A549 (cell line): ENCODE measurements around the gene RHEBL1. TPM values are rescaled to one million over a fixed set of nuclear protein-coding genes. Genes with fewer than 3 reads are reported as not detected.
A peak's percentile ranks its signal among the peaks of the same experiment; 100 is the strongest.

Experiments used
- ATAC-seq, 2 experiments: fragments of 200-7000 bp in 1 of 2; fragments of >200 bp in 1 of 2; cut with Nextera tagmentation in 1 of 2; cut with Tn5 transposase in 1 of 2; 3 replicates each; pipeline versions ENCODE4 v1.8.0 to v1.9.1; 2018 to 2020; ENCODE audit warnings: mild to moderate bottlenecking in 1 of 2, moderate library complexity in 1 of 2
- CTCF ChIA-PET: fragments of 300-600 bp; sonication (Branson Sonifier 250); formaldehyde crosslinking; extraction: SDS; loops from one replicate; lab custom pipeline; 2021; ENCODE audit warnings: antibody characterized with exemption, inconsistent platforms; lab: Yijun Ruan, JAX
- POLR2A ChIA-PET: fragments of 350-600 bp; formaldehyde crosslinking; extraction: SDS; loops from one replicate; lab custom pipeline; 2021; ENCODE audit warnings: antibody characterized with exemption, inconsistent platforms; lab: Yijun Ruan, JAX
- DNase-seq, 2 experiments: peaks; one replicate each; pipeline versions ENCODE4 v3.0.0 to v3.0.0-alpha.2; 2011 to 2016; ENCODE audit warnings: low read depth in 1 of 2, low spot score in 1 of 2
- FAIRE-seq: peaks from 2 replicates; lab custom pipeline; 2011; peaks lifted over from hg19 to GRCh38; lab: Jason Lieb, UNC
- H3K27ac ChIP-seq, 2 experiments: fragments of >200 bp; sonication (Bioruptor Twin); formaldehyde crosslinking; 3 replicates each; pipeline ENCODE4 v1.5.1; 2016 to 2017
- H3K4me1 ChIP-seq: fragments of >200 bp; sonication (Bioruptor Twin); formaldehyde crosslinking; 3 replicates; pipeline ENCODE4 v1.6.1; 2016
- H3K4me2 ChIP-seq: fragments of >200 bp; sonication (Bioruptor Twin); formaldehyde crosslinking; 3 replicates; pipeline ENCODE4 v1.6.1; 2016
- H3K4me3 ChIP-seq: fragments of >200 bp; sonication (Bioruptor Twin); formaldehyde crosslinking; 3 replicates; pipeline ENCODE4 v1.5.1; 2016
- H3K9me3 ChIP-seq: fragments of >200 bp; sonication (Bioruptor Twin); formaldehyde crosslinking; 3 replicates; pipeline ENCODE4 v1.6.1; 2016
- CEBPB ChIP-seq, 2 experiments: fragments of >200 bp in 1 of 2; sonication (Bioruptor Twin) in 1 of 2; formaldehyde crosslinking in 1 of 2; IDR thresholded peaks; 2 replicates each; pipeline ENCODE4 v1.6.1; 2012 to 2016
- ESRRA ChIP-seq: fragments of 150-350 bp; IDR thresholded peaks from 2 replicates; pipeline ENCODE4 v1.6.1; 2014; ENCODE audit warnings: mild to moderate bottlenecking, low read length, borderline replicate concordance
- FOSL2 ChIP-seq, 2 experiments: fragments of 450-650 bp in 1 of 2; fragments of >200 bp in 1 of 2; sonication (Bioruptor Twin) in 1 of 2; formaldehyde crosslinking; IDR thresholded peaks; 2 replicates each; pipeline versions ENCODE4 v1.5.0 to v1.6.1; 2016 to 2020; ENCODE audit warnings: mild to moderate bottlenecking in 1 of 2, moderate library complexity in 1 of 2
- FOXS1 ChIP-seq: fragments of 250-450 bp; sonication (Bioruptor Pico); IDR thresholded peaks from 2 replicates; pipeline ENCODE4 v1.5.0; 2020; ENCODE audit warnings: mild to moderate bottlenecking, moderate library complexity
- GATA3 ChIP-seq: IDR thresholded peaks from 2 replicates; pipeline ENCODE4 v1.6.1; 2012; ENCODE audit warnings: borderline replicate concordance
- HES2 ChIP-seq: fragments of >200 bp; sonication (Bioruptor Twin); formaldehyde crosslinking; IDR thresholded peaks from 2 replicates; pipeline ENCODE4 v1.6.1; 2016
- HEYL ChIP-seq: fragments of 250-450 bp; sonication (Bioruptor Pico); IDR thresholded peaks from 2 replicates; pipeline ENCODE4 v1.8.0; 2021; ENCODE audit warnings: mild to moderate bottlenecking, moderate library complexity
- HOXB13 ChIP-seq: fragments of 250-450 bp; sonication (Bioruptor Pico); IDR thresholded peaks from 2 replicates; pipeline ENCODE4 v1.5.0; 2020; ENCODE audit warnings: low read depth, mild to moderate bottlenecking, moderate library complexity
- HOXB5 ChIP-seq: fragments of 250-450 bp; sonication (Bioruptor Pico); IDR thresholded peaks from 2 replicates; pipeline ENCODE4 v1.5.0; 2020; ENCODE audit warnings: mild to moderate bottlenecking, moderate library complexity
- JUN ChIP-seq, 2 experiments: fragments of >200 bp; sonication (Bioruptor Twin); formaldehyde crosslinking; IDR thresholded peaks; 2 replicates in 1 of 2; 3 replicates in 1 of 2; pipeline ENCODE4 v1.6.1; 2016 to 2017
- JUNB ChIP-seq: fragments of >200 bp; sonication (Bioruptor Twin); formaldehyde crosslinking; IDR thresholded peaks from 2 replicates; pipeline ENCODE4 v1.6.1; 2016
- KDM1A ChIP-seq: fragments of 200-600 bp; sonication (generic); IDR thresholded peaks from 2 replicates; pipeline ENCODE4 v1.6.1; 2016; ENCODE audit warnings: low read depth, mild to moderate bottlenecking
- KDM5A ChIP-seq: fragments of 200-600 bp; sonication (generic); IDR thresholded peaks from 2 replicates; pipeline ENCODE4 v1.6.1; 2016; ENCODE audit warnings: antibody characterized with exemption, mild to moderate bottlenecking
- MYC ChIP-seq: IDR thresholded peaks from 2 replicates; pipeline ENCODE4 v1.6.1; 2012; ENCODE audit warnings: mild to moderate bottlenecking, inconsistent platforms, low read length, improper control_type of control experiment, borderline replicate concordance
- NFE2L2 ChIP-seq: fragments of 150-350 bp; conservative IDR thresholded peaks from 2 replicates; pipeline ENCODE4 v1.6.1; 2014; ENCODE audit warnings: low read length
- PBX3 ChIP-seq: IDR thresholded peaks from 2 replicates; pipeline ENCODE4 v1.6.1; 2012
- POLR2A ChIP-seq: IDR thresholded peaks from 2 replicates; pipeline ENCODE4 v1.6.1; 2012; ENCODE audit warnings: mild to moderate bottlenecking, low read length
- RAD21 ChIP-seq, 2 experiments: fragments of >200 bp in 1 of 2; sonication (Bioruptor Twin) in 1 of 2; formaldehyde crosslinking in 1 of 2; IDR thresholded peaks in 1 of 2; conservative IDR thresholded peaks in 1 of 2; 2 replicates in 1 of 2; 3 replicates in 1 of 2; pipeline ENCODE4 v1.6.1; 2012 to 2018; ENCODE audit warnings: inconsistent platforms in 1 of 2
- TFCP2L1 ChIP-seq: fragments of 250-450 bp; sonication (Bioruptor Pico); IDR thresholded peaks from 2 replicates; pipeline ENCODE4 v1.5.0; 2021; ENCODE audit warnings: mild to moderate bottlenecking
- ZSCAN20 ChIP-seq: fragments of 250-450 bp; sonication (Bioruptor Pico); IDR thresholded peaks from 2 replicates; pipeline ENCODE4 v1.8.0; 2022; ENCODE audit warnings: mild to moderate bottlenecking, moderate library complexity
- WGBS: methylation state at CpG from one replicate; pipeline ENCODE4 v1.1.6; 2017; ENCODE audit errors: missing lambda C conversion rate; 5-methylcytosine and 5-hydroxymethylcytosine counted together
- polyA plus RNA-seq, 4 experiments: library from polyadenylated mRNA; depleted of rRNA in 3 of 4; stranded (reverse); fragments of >200 nt; fragmentation: RNase III in 1 of 4; extraction: RNeasy Plus Mini Kit Qiagen cat#74134 plus additional on column Dnase treatment in 1 of 4; gene quantifications; 2 replicates in 3 of 4; 3 replicates in 1 of 4; pipeline ENCODE4 v1.2.3, GENCODE V29; 2011 to 2017
- TF ChIP-seq, protein P1 (sequence below): fragments of 150-350 bp; IDR thresholded peaks from 2 replicates; pipeline ENCODE4 v1.6.1; 2014; ENCODE audit warnings: low read depth, mild to moderate bottlenecking, low read length
- TF ChIP-seq, protein P2 (sequence below): fragments of 250-450 bp; sonication (Bioruptor Pico); IDR thresholded peaks from 2 replicates; pipeline ENCODE4 v1.5.0; 2020; ENCODE audit warnings: low read depth, mild to moderate bottlenecking, moderate library complexity

RHEBL1 gene
- polyA plus RNA-seq, 2 of the 4 experiments (the other 2 are of a cell fraction): 2.1 to 4.0 TPM

GRCh38 chr12:49050507-49051372 is 19.0 kb downstream of the RHEBL1 start (continued):
- TF ChIP-seq, protein P1, sequence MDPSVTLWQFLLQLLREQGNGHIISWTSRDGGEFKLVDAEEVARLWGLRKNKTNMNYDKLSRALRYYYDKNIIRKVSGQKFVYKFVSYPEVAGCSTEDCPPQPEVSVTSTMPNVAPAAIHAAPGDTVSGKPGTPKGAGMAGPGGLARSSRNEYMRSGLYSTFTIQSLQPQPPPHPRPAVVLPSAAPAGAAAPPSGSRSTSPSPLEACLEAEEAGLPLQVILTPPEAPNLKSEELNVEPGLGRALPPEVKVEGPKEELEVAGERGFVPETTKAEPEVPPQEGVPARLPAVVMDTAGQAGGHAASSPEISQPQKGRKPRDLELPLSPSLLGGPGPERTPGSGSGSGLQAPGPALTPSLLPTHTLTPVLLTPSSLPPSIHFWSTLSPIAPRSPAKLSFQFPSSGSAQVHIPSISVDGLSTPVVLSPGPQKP: no peak
- no peak for TF ChIP-seq ESRRA
- no peak for TF ChIP-seq CEBPB (IDR thresholded peaks at IDR 0.05)
- no peak for TF ChIP-seq KDM1A
- no peak for TF ChIP-seq ZSCAN20 (CRISPR knock-in tag)
- no peak for TF ChIP-seq PBX3

- POLR2A ChIA-PET: interaction anchor here (1.9 kb wide), 1 partner anchor 10 kb away, joined by 7 read pairs; no protein-coding TSS in a partner anchor
- Histone ChIP-seq H3K4me2 (peak overlapping the region; percentile 9; the same call in 1 of the 3 replicates), H3K4me3 (no peak overlapping the region), H3K4me1 (peaks cover 15% of the 10 kb centered on the region), H3K27ac (peak overlapping the region in 1 of 2 experiments; percentile 64; a peak in 2 of 6 replicates), H3K9me3 (no peaks in the 10 kb centered on the region)
- CTCF ChIA-PET: interaction anchor here (0.8 to 2.4 kb wide), 7 partner anchors 9 to 81 kb away, joined by 3 to 15 read pairs (median 3); no protein-coding TSS in a partner anchor
- DNase-seq (peak in 1 of 2 experiments; percentile 60), FAIRE-seq (no peak), ATAC-seq (peak; percentile 48 to 77; a peak in 3 of 6 replicates)
- 67% methylated on average over 19 of the region's 20 CpGs for WGBS
- TF ChIP-seq FOSL2 (IDR thresholded peaks at IDR 0.05) (no peak), FOSL2 (CRISPR knock-in tag; IDR thresholded peaks at IDR 0.05) (peak; percentile 87), HOXB13 (CRISPR knock-in tag) (no peak), ZSCAN20 (CRISPR knock-in tag) (no peak)
- TF ChIP-seq, all 56 proteins: peak for 1
Measured at GRCh38 chr12:49049566-49050224, 20.1 kb downstream of the RHEBL1 start.

DNA sequence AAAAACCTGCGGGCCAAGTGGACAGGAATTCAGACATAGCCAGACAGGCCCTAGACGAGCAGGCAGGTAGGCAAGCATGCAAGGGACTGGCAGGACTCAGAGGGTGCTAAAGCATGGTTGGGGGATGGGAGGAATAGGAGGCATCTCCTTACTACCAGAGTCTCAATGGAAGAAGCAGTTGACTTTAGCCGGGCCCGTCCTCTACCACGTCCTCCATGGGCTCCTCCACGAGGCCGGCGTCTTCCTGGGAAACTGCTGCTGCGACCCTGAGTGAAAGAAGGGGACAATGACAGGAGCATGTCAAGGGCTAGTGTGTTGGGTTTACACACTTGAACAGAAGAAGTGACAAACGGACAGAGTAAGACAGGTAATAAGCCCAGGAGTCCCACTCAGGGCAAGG is 20.8 kb downstream of the RHEBL1 start:
- ChIA-PET CTCF (interaction anchor here (1.3 to 2.4 kb wide), 3 partner anchors 15 to 53 kb away, joined by 3 to 15 read pairs (median 4); no protein-coding TSS in a partner anchor), POLR2A (interaction anchor here (0.6 to 1.9 kb wide), 2 partner anchors 11 to 574 kb away, joined by 3 to 7 read pairs; partner anchors contain the start of gene PRPF40B)
- peaks cover 15% of the 10 kb centered on the region for H3K4me1 ChIP-seq
- no peaks in the 10 kb centered on the region for H3K9me3 ChIP-seq
- no peak overlapping the region for H3K27ac ChIP-seq
- no peak overlapping the region for H3K4me2 ChIP-seq
- no peak for FAIRE-seq
- TF ChIP-seq CEBPB (IDR thresholded peaks at IDR 0.05) (no peak), TFCP2L1 (CRISPR knock-in tag) (no peak)
- WGBS: 92% methylated on average over 10 of the region's 10 CpGs
- no peak for ATAC-seq
- no peak for DNase-seq
- H3K4me3 ChIP-seq: no peak overlapping the region

- DNase-seq (no peak), ATAC-seq (no peak), FAIRE-seq (no peak)
- no peak overlapping the region for H3K27ac ChIP-seq
- no peaks in the 10 kb centered on the region for H3K9me3 ChIP-seq
- H3K4me3 ChIP-seq: no peak overlapping the region
- H3K4me2 ChIP-seq: no peak overlapping the region
- ChIA-PET CTCF (interaction anchor here (0.7 to 2.3 kb wide), 11 partner anchors 16 to 231 kb away, joined by 3 to 8 read pairs (median 3); partner anchors contain the start of gene TUBA1B), POLR2A (interaction anchor here (0.6 kb wide), 1 partner anchor 22 kb away, joined by 5 read pairs; no protein-coding TSS in a partner anchor)
- WGBS: 91% methylated on average over 12 of the region's 12 CpGs
- H3K4me1 ChIP-seq: peaks cover 15% of the 10 kb centered on the region
- TF ChIP-seq MYC (no peak), JUNB (no peak), TFCP2L1 (CRISPR knock-in tag) (no peak), PBX3 (no peak), HES2 (no peak), HEYL (CRISPR knock-in tag) (no peak), HOXB5 (CRISPR knock-in tag) (no peak), RAD21 (conservative IDR thresholded peaks at IDR 0.05 in 1 of 2, IDR thresholded peaks at IDR 0.05 in 1 of 2) (no peak), FOXS1 (CRISPR knock-in tag) (no peak), KDM5A (no peak), HOXB13 (CRISPR knock-in tag) (no peak), POLR2A (no peak), GATA3 (no peak), JUN (IDR thresholded peaks at IDR 0.05) (no peak), NFE2L2 (no peak)
- TF ChIP-seq, protein P2, sequence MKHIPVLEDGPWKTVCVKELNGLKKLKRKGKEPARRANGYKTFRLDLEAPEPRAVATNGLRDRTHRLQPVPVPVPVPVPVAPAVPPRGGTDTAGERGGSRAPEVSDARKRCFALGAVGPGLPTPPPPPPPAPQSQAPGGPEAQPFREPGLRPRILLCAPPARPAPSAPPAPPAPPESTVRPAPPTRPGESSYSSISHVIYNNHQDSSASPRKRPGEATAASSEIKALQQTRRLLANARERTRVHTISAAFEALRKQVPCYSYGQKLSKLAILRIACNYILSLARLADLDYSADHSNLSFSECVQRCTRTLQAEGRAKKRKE (CRISPR knock-in tag): no peak
Measured at GRCh38 chr12:49046129-49046895, 23.5 kb downstream of the RHEBL1 start.
